Transverse colon (tissue), 4 donors: Measurements from ENCODE around the gene MBD5. TPM values are rescaled to one million over a fixed set of nuclear protein-coding genes. Genes with fewer than 3 reads are reported as not detected.

Experiments used
- DNase-seq: peaks from one replicate; pipeline ENCODE4 v3.0.0-alpha.2; 2019
- H3K27ac ChIP-seq, 4 donors: fragments of 200-600 bp; sonication (generic); 2 replicates each; pipeline ENCODE4 v1.5.1; 2016 to 2018; ENCODE audit warnings: inconsistent platforms in 4 of 4
- H3K27me3 ChIP-seq: fragments of 200-600 bp; sonication (generic); 2 replicates; pipeline ENCODE4 v1.5.1; 2017; ENCODE audit warnings: inconsistent platforms
- H3K36me3 ChIP-seq, 4 donors: fragments of 200-600 bp; sonication (generic); 2 replicates each; pipeline ENCODE4 v1.5.1; 2017 to 2019; ENCODE audit warnings: inconsistent platforms in 4 of 4
- H3K4me1 ChIP-seq, 4 donors: fragments of 200-600 bp; sonication (generic); 2 replicates each; pipeline ENCODE4 v1.5.1; 2017 to 2020; ENCODE audit warnings: inconsistent platforms in 4 of 4
- H3K4me3 ChIP-seq, 4 donors: fragments of 200-600 bp; sonication (generic); 1 replicate in 1 of 4; 2 replicates in 3 of 4; pipeline versions ENCODE4 v1.5.1 to v1.6.1; 2017 to 2019; ENCODE audit warnings: inconsistent platforms in 4 of 4
- H3K9me3 ChIP-seq, 2 donors: fragments of 200-600 bp; sonication (generic); 2 replicates each; pipeline ENCODE4 v1.5.1; 2017 to 2019; ENCODE audit warnings: inconsistent platforms in 2 of 2
- CTCF ChIP-seq, 5 experiments: fragments of 200-600 bp in 3 of 5; fragments of 450-650 bp in 2 of 5; sonication (generic) in 3 of 5; IDR thresholded peaks; 1 replicate in 2 of 5; 2 replicates in 3 of 5; pipeline ENCODE4 v1.5.1; 2016 to 2017; ENCODE audit warnings: antibody characterized with exemption in 5 of 5, inconsistent platforms in 3 of 5, mild to moderate bottlenecking in 2 of 5, moderate library complexity in 1 of 5
- EP300 ChIP-seq: sonication (generic); formaldehyde crosslinking; IDR thresholded peaks from one replicate; pipeline ENCODE4 v1.6.1; 2017; ENCODE audit warnings: antibody characterized with exemption, low read depth
- POLR2A ChIP-seq: fragments of 450-650 bp; IDR thresholded peaks from one replicate; pipeline ENCODE4 v1.6.1; 2016; ENCODE audit warnings: antibody characterized with exemption, mild to moderate bottlenecking, moderate library complexity
- POLR2AphosphoS5 ChIP-seq, 3 donors: sonication (generic); formaldehyde crosslinking; IDR thresholded peaks; one replicate each; pipeline ENCODE4 v1.6.1; 2016; ENCODE audit warnings: antibody characterized with exemption in 3 of 3
- WGBS, 2 donors: methylation state at CpG; one replicate each; pipeline ENCODE4 v1.1.5; 2018; ENCODE audit warnings: low coverage in 1 of 2; 5-methylcytosine and 5-hydroxymethylcytosine counted together
- in situ Hi-C, 4 donors: fragments of 200-750 bp; cut with MboI; loops; one replicate each; pipeline versions ENCODE4 v1.15.0 to v1.15.1; 2017; ENCODE audit warnings: low sequenced_read_pairs in 3 of 4, low pct_ligation_motif_present in 1 of 4, low pct_unique_long_range_greater_than_20kb in 1 of 4
- intact Hi-C: fragments of 100-400 bp; cut with DNase I; formaldehyde crosslinking; loops from one replicate; pipeline ENCODE4 v1.15.1; 2023; ENCODE audit warnings: low total_unique reads
- total RNA-seq, 4 donors: library from RNA; depleted of rRNA; stranded (reverse); fragments of >200 nt; gene quantifications; one replicate each; pipeline ENCODE4 v1.1.0, GENCODE V29; 2016

MBD5 gene
- total RNA-seq, 4 donors from 2014 or later, result 29.9 to 67.3 (median 52.6) TPM

GRCh38 chr2:148519013-148519412, 498.1 kb downstream of the MBD5 start:
- Histone ChIP-seq H3K36me3 (no peaks in the 10 kb centered on the region), H3K27me3 (no peaks in the 10 kb centered on the region), H3K4me1 (no peaks in the 10 kb centered on the region), H3K9me3 (no peaks in the 10 kb centered on the region), H3K4me3 (no peak overlapping the region), H3K27ac (no peak overlapping the region)
- in situ Hi-C loops, result loop anchor here (25.0 kb wide), 2 partner anchors 532 to 582 kb away; no protein-coding TSS in a partner anchor
- WGBS, 2 donors, result 90% methylated on average over 7 of the region's 7 CpGs; no CpG with 5 or more reads in 1 of the 2 donors
- intact Hi-C loops, result no loop called here
- no peak for DNase-seq
- TF ChIP-seq EP300 (no peak), CTCF (IDR thresholded peaks at IDR 0.05) (no peak), POLR2AphosphoS5 (IDR thresholded peaks at IDR 0.05) (no peak), POLR2A (no peak)

GRCh38 chr2:148521181-148521580, 500.3 kb downstream of the MBD5 start:
- H3K36me3 ChIP-seq, result no peaks in the 10 kb centered on the region
- H3K27me3 ChIP-seq, result no peaks in the 10 kb centered on the region
- TF ChIP-seq POLR2A (no peak), POLR2AphosphoS5 (IDR thresholded peaks at IDR 0.05) (no peak), EP300 (no peak), CTCF (IDR thresholded peaks at IDR 0.05) (no peak)
- DNase-seq, result no peak
- intact Hi-C loops, result no loop called here
- H3K4me3 ChIP-seq, result no peak overlapping the region
- 94% methylated on average over 1 of the region's 1 CpG; no CpG with 5 or more reads in 1 of the 2 donors for WGBS, 2 donors
- H3K4me1 ChIP-seq, result no peaks in the 10 kb centered on the region
- H3K9me3 ChIP-seq, result no peaks in the 10 kb centered on the region
- H3K27ac ChIP-seq, result no peak overlapping the region
- in situ Hi-C loops, result loop anchor here (25.0 kb wide), 2 partner anchors 534 to 584 kb away; no protein-coding TSS in a partner anchor

DNA sequence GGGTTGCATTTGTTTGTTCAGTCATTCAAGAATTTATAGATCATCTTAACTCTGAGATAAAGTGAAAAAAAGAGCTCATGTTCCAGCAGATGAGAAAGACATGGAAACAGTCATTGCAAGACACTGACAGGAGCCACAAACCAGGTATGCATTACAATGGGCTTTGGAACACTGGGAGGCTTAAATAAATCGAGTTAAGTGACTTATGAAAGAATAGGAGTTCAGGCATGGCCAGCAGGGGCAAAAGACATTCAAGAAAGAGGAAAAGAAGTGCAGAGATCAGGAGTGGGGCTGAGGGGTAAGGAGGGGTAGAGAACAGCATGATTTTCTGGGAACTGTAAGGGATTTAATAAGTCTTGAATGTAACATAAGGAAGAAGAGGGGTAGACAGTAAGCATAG, 502.4 kb downstream of the MBD5 start:
- in situ Hi-C loops, result loop anchor here (25.0 kb wide), 2 partner anchors 536 to 586 kb away; no protein-coding TSS in a partner anchor

DNA sequence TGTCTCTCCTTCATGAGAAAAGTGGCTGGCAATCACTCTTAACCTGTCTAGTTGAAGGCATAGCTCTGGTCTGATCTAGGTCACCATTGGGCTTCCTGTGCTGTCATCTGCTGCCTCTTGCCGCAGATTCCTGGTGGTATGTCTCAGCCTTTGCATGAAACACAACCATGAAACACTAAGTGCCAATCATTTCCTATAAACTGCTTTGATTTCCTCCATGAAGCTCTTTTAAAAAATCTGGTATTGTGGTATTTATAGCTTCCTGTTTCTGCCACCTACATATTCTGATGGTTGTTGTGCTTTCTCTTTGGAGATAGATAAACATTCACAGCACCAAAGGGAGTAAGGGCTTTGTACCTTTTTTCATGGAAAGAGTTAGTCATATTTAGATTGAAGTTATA, 503.6 kb downstream of the MBD5 start:
- intact Hi-C loops, result no loop called here
- no peaks in the 10 kb centered on the region for H3K27me3 ChIP-seq
- no peak for DNase-seq
- TF ChIP-seq EP300, result no peak
- TF ChIP-seq POLR2A, result no peak
- no peak for TF ChIP-seq POLR2AphosphoS5 (IDR thresholded peaks at IDR 0.05)
- TF ChIP-seq CTCF (IDR thresholded peaks at IDR 0.05), result no peak
- no peak overlapping the region for H3K4me3 ChIP-seq
- no peak overlapping the region for H3K27ac ChIP-seq
- no peaks in the 10 kb centered on the region for H3K4me1 ChIP-seq
- in situ Hi-C loops, result loop anchor here (25.0 kb wide), 2 partner anchors 537 to 587 kb away; no protein-coding TSS in a partner anchor
- WGBS, 2 donors, result 78% methylated on average over 1 of the region's 1 CpG; no CpG with 5 or more reads in 1 of the 2 donors
- H3K9me3 ChIP-seq, result no peaks in the 10 kb centered on the region
- no peaks in the 10 kb centered on the region for H3K36me3 ChIP-seq

More for the DNA sequence above, 502.4 kb downstream of the MBD5 start:
- H3K4me1 ChIP-seq, result no peaks in the 10 kb centered on the region
- no peak for DNase-seq
- no peaks in the 10 kb centered on the region for H3K36me3 ChIP-seq
- 56 to 100% methylated on average over 1 of the region's 1 CpG for WGBS, 2 donors
- no peaks in the 10 kb centered on the region for H3K9me3 ChIP-seq
- intact Hi-C loops, result no loop called here
- H3K27me3 ChIP-seq, result no peaks in the 10 kb centered on the region
- TF ChIP-seq EP300 (no peak), CTCF (IDR thresholded peaks at IDR 0.05) (no peak)
- no peak overlapping the region for H3K27ac ChIP-seq
- H3K4me3 ChIP-seq, result no peak overlapping the region
